Measurements from ENCODE around the gene PITPNC1. TPM values are rescaled to one million over a fixed set of nuclear protein-coding genes. Genes with fewer than 3 reads are reported as not detected.
"Not testable (repeated sequence)": the region's sequence is repeated elsewhere in the genome, so short reads cannot be mapped to it uniquely, and the experiment has no call there.

The PITPNC1 gene
- total RNA-seq, 1 experiment from 2014 or later, result 23.6 TPM

DNA sequence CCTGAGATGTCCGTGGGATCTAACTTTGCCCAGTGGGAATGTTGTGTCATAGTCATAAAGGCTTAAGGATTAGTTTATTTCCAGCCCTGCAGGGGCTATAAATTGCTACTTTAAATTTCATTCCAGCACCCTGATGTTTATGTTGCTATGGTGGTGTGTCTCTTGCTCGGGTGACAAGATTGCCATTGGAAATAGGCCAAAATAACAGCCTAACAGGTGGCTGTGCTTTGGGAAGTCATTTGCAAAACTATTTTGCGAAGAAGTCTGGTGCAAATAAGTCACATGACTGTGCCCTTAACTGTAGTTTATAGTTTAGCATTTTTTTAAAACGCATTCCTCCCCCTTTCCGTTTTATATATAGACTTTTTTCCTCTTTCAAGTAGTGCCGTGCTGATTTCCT, 23.1 kb downstream of the PITPNC1 start:
- DNase-seq (ENCODE audit: low read depth), result peak; percentile 25

DNA sequence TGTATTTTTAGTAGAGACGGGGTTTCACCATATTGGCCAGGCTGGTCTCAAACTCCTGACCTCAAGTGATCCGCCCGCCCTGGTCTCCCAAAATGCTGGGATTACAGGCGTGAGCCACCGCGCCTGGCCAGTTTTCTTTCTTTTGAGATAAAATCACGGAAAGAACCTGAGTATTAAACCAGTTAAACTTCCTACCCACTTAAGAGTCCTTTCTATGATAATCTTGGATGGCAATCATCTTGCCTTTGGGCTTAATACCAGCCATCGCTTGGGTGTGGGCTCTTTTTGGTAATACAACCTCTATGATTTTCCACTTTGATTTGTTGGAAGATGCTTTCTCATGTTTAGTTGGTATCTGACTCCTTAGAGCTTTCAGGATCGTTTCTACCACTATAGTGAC, 24.0 kb downstream of the PITPNC1 start:
- DNase-seq (ENCODE audit: low read depth), result no peak

DNA sequence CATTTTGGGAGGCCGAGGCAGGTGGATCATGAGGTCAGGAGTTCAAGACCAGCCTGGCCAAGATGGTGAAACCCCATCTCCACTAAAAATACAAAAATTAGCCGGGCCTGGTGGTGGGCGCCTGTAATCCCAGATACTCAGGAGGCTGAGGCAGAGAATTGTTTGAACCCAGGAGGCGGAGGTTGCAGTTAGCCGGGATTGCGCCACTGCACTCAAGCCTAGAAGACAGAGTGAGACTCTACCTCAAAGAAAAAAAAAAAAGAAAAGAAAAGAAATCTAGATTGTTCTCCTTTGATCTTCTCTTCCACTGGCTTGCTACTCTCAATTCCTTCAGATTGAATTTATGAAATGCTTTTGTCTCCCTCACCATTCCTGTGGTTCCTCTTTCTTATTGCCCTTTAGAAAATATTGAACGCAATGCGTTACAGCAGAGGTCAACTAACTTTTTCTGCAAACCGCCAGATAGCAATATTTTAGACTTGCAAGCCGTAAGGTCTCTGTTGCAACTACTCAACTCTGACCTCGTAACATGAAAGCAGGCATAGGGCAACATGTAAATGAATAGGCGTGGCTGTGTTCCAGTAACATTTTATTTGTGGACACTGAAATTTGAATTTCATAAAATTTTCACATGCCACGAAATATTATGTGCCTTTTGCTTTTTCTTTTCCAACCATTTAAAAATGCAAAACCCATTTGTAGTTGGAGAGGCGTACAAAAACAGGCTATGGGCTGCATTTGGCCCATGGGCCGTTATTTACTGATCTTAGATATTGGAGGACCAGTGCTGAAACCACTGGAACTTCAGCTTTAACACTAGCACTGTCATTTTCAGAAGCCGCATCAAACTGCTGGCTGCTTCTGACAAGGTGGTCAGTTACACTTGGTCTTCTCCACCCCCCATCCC, 24.8 kb downstream of the PITPNC1 start:
- no peak for DNase-seq (ENCODE audit: low read depth)

DNA sequence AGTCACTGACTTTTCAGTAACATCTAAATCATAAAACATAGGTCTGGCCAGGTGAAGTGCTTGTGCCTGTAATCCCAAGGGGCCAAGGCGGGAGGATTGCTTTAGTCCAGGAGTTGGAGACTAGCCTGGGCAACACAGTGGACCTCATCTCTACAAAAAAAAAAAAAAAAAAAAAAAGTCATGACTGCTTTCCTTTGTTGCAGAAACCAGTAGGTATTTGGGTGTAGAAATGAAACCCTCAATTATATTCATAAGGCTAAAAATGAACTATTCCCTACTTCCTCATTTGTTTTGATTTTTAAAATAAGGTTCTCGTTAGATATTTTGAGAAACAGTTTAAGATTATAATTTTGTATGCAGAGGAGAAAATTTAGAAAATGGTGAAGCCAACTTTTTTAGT, 26.0 kb downstream of the PITPNC1 start:
- no peak for DNase-seq (ENCODE audit: low read depth)

DNA sequence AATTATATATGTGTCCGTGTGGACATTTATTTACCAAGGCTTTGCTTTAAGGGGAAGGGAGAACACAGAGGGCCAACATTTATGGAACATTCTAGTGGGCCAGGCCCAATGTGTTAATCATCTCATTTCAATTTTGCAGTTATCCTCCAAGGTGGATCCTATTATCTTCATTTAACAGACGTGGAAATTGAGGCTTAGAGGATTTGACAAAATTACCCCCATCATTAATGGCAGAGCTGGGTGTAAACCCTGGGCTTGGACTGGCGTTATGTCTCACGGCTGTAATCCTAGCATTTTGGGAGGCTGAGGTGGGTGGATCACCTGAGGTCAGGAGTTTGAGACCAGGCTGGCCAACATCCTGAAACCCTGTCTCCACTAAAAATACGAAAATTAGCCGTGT, 26.4 kb downstream of the PITPNC1 start:
- no peak for DNase-seq (ENCODE audit: low read depth)

DNA sequence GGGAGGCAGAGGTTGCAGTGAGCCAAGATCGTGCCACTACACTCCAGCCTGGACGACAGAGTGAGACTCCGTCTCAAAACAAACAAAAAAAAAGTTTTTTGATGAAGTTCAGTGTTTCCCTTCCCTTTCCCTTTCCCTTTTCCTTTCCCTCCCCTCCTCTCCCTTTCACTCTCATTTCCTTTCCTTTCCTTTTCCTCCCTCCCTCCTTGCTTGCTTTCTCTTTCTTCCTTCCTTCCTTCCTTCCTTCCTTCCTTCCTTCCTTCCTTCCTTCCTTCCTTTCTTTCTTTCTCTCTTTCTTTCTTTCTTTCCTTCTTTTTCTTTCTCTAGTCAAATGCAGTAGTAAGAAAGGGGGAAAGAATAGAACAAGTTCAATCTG, 31.4 kb downstream of the PITPNC1 start:
- DNase-seq (ENCODE audit: low read depth), result not testable (repeated sequence)

DNA sequence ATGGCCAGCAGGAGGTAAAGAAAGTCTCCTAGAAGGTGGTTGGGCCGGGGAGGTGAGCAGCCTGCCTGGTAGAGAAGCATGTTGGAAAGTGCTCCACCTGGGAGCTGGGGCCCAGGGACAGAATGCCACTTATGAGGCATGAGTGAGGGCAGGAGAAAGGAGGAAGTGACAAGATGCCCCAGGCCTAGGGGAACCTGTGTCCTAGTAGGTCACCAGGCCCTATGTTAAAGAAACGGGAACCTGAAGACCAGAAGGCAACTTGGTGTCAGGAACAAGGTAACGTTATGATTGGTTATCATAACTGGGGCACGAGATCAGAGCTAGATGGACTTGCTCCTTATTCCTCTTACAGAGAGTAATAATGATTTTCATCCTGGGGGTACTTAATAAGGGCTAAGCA, 34.3 kb downstream of the PITPNC1 start:
- DNase-seq (ENCODE audit: low read depth), result no peak

DNA sequence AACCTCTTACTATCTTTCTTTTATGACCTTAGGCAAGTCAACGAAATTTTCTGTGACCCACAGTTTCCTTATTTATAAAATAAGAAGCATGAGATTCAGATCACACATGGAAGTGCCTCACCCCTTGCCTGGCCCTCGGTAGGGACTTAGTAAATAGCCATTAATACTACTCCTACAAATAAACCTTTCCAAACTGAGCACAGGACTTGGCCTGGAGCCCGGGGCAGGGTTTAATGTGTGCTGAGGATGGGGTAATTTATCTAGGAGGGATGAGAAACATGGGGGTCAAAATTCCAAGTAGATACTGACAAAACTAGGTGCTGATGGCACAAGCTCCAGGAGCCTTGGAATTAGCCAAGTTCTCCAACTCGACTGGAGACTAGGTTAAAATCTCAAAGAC, 35.0 kb downstream of the PITPNC1 start:
- no peak for DNase-seq (ENCODE audit: low read depth)

DNA sequence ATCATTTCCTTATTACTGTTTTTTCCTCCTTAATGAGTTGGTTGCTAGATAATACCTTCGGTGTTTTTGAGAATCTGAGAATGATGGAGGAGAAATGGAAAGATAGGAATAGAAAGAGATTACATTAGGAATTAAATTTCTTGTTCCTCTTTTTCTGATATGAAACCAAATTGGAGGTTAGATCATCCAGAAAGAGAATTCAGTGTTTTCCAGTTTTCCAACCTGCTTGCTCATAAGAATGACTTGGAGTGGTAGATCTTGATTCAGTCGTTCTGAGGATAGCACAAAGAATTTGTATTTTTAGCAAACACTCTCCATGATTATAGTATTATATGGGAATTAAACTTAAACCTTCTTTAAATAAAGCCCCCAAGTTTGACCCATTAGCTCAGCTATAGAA, 35.9 kb downstream of the PITPNC1 start:
- DNase-seq (ENCODE audit: low read depth), result no peak

DNA sequence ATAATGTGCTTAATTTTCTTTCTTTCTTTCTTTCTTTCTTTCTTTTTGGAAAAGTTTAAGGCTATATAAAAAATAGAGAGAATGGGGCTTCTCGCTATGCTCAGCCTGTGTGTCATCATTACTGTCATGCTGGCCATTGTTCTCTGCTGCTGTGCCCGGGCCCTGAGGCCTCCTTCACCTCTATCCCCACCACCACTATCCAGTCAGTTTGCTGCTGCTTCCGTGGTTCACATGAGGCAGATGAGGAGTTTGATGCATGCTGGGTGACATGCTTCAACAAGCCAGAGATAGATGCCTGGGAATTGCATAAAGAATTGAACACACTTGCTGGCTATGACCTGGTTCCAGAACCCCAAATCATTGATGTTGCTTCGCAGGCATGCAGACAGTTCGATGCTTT, 36.3 kb downstream of the PITPNC1 start:
- DNase-seq (ENCODE audit: low read depth), result no peak

DNA sequence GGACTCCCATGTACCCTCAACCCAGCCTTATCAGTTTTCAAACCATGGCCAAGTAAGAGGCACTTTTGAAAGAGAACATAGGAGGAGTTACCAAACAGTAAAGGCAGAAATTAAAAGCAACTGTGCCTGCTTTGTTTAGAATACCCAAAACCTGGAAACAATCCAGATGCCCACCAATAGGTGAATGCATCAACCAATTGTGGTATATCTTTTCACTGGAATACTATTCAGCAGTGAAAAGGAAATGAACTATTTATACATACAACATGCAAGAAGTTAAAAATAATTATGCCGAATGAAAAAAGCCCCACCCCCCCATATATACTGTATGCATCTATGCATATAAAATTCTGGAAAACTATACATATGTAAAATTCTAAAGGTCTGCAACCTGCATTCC, 37.0 kb downstream of the PITPNC1 start:
- DNase-seq (ENCODE audit: low read depth), result no peak

DNA sequence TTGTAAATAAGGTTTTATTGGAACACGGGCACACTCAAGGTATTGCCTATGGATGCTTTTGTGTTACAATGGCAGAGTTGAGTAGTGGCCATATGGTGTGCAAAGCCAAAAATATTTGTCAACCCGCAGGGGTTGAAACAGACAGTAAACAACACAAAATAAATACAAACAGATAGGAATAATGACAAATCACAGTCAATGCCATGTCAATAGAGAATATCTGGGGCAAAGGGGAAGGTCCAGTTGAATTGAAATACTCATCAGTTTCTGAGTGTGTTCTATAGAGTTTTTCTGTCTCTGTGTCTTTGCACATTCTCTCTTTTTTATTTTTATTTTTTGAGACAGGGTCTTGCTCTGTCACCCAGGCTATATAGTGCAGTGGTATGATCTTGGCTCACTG, 37.5 kb downstream of the PITPNC1 start:
- DNase-seq (ENCODE audit: low read depth), result no peak

DNA sequence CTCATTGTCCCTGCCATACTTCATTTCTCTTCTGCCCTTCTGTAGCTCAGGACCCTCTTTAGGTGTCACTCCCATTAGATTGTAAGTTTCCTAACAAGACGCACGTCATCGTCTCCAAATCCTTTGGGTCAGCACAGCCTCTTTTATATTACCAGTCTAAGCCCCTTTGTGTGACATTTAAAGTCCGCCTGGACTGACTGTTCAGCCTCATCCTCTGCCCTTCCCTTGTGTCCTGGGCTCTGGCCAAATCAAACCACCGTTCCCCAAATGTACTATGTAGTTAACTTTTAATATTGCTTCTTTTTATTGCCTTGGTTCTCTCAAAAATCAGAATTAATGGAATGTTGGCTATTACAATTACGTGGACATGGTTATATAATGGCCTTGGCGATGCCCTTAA, 38.2 kb downstream of the PITPNC1 start:
- DNase-seq (ENCODE audit: low read depth), result no peak

DNA sequence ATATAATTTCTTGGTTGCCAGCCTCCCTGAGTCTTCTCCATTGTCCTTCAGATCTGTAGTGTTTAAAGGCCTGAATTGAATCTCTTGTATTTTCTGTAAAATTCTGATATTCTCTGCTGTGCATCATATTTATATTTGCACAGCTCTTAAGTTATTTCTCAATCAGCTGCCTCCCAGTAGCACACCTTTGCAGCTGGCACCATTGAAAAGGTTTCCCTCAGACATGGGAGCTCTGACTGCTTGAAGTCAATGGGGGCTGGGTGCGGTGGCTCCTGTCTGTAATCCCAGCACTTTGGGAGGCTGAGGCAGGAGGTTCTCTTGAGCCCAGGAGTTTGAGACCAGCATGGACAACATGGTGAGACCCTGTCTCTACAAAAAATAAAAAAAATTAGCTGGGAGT, 40.4 kb downstream of the PITPNC1 start:
- no peak for DNase-seq (ENCODE audit: low read depth)

DNA sequence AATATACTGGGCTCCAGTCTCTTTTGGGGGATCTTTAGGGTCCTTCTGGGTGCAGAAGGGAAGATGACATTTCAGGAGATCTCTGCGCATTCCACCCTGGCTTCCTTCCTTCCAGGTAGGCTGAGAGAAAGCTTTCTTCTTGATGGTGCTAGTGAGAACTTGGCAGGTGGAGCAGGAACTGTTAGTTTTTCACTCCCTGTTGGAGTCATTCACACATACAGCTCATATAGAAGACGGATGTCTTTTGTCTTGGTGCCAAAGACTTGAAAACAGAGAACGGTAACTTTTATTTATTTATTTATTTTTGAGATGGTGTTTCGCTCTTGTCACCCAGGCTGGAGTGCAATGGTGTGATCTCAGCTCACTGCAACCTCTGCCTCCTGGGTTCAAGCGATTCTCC, 43.9 kb downstream of the PITPNC1 start:
- DNase-seq (ENCODE audit: low read depth), result no peak

DNA sequence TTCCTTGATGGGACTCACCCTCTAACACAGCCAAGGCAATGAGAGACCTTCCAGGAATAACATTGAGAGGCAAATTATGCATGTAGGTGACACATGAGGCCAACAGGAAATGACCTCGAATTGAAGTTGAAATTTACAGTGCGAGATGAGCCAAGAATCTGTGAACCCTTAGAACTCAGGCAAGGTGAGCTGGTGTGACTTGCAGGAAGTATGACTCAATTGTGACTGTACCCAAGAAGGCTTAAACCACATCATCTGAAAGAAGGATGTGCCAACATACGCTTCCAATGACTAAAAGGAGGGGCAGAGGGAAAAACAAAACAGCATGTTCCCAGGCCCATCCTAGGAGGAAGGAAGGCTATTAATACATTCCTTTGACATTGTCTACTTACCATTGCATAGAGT, 44.8 kb downstream of the PITPNC1 start:
- peak; percentile 96 for DNase-seq (ENCODE audit: low read depth)

DNA sequence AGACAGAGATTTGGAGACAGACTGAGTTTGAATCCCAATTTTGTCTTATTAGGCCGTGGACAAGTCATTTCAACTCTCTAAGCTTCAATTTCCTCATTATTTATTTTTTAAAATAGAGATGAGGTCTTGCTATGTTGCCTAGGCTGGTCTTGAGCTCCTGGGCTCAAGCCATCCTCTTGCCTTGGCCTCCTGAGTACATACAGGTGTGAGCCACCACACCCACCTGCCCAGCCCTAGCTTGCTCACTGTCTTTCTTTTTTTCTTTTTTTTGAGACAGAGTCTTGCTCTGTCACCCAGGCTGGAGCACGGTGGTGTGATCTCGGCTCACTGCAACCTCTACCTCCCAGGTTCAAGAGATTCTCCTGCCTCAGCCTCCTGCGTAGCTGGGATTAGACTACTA, 45.2 kb downstream of the PITPNC1 start:
- DNase-seq (ENCODE audit: low read depth), result not testable (repeated sequence)

DNA sequence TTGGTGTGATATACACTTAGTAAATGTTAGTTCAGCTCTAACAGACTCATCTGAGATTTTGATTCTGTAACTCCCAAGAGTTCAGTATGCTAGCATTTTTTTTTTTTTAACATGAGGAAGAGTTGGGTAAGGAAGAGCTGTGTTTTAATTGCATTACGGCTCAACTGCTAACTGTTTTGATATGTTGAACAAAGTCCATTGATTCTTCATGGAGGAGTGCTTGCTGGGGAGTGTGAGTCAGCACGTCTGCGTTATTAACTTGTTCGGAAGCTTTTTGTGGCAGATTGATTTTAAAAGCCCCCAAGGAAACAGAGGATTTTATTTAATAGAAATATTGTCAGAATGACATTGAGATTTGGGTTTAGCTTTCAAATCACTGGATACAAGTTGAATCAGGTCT, 45.8 kb downstream of the PITPNC1 start:
- DNase-seq (ENCODE audit: low read depth), result peak; percentile 35

DNA sequence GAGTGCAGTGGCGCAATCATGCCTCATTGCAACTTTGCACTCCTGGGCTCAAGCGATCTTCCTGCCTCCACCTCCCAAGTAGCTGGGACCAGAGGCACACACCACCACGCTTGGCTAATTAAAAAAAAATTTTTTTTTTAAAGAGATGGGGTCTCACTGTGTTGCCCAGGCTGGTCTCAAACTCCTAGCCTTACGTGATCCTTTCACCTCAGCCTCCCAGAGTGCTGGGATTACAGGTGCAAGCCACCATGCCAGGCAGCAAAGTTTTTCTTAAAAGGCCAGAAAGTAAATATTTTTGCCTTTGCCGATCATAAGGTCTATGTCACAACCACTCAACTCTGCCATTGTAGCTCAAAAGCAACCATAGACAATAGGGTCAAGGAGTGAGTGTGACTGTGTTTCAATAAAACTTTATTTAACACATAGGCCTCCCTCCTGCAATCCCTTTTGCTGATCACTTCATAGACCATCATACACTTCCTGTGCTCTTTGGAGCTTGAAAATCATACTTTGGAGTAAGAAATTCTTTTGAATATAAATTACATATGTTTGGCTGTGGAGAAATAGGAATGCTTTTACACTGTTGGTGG, 48.6 kb downstream of the PITPNC1 start:
- DNase-seq (ENCODE audit: low read depth), result no peak

DNA sequence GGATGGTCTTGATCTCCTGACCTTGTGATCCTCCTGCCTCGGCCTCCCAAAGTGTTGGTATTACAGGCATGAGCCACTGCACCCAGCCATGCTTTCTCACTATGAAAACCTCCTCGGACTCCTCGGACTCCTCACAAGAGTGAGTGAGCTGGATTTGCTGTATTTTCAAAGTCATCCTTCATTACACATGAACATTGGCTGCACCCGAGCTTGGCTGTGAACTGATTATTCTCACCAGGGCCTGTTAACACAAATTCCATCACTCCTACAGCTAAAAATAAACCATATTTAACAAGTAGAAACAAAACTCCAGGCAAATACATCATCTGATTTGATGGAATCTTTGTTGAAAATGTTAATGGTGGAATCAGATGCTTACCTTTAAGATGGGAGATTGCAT, 50.3 kb downstream of the PITPNC1 start:
- no peak for DNase-seq (ENCODE audit: low read depth)

DNA sequence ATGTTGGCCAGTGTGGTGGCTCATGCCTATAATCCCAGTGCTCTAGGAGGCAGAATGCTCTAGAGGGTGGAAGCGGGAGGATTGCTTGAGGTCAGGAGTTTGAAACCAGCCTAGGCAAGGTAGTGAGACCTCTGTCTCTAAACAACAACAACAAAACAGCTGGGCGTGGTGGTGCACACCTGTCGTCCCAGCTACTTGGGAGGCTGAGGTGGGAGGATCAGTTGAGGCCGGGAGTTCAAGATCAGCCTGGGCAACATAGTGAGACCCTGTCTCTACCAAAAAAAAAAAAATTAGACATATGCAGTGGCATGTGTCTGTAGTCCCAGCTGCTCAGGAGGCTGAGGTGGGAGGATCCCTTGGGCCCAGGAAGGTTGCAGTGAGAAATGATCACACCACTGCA, 53.4 kb downstream of the PITPNC1 start:
- not testable (repeated sequence) for DNase-seq (ENCODE audit: low read depth)

DNA sequence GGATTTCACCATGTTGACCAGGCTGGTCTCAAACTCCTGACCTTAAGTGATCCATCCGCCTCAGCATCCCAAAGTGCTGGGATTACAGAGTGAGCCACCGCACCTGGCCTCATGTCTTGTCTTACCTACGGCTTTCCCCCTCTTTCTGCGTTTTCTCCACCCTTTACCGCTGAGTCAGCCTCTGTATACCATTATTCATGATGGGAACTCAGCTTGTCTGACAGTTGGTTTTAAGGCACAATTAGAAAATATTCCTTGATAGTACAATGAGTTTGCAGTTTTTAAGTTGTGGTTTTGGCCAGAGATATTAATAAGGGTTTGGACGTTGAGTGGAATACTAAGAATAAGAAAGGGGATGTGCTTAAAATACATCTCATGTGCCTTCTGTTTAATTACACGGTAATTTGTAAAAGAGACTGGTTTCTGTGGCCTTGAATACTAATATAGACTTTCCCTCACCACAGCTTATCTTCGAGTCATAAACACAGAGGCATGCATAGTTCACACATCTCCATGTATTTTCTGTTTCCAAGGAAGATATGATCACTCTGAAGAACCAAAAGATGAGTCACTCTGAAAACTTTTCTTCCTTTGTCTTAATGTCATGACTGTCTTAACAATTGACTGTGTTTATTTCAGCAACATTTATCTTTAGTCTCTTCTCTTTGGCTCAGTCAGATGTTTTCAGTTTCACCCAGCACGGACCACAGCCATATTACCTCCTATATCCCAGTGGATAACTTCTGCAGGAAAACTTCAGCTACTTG, 54.4 kb downstream of the PITPNC1 start:
- peak; percentile 91 for DNase-seq (ENCODE audit: low read depth)

Measured in RPMI7951 (cell line).